HT1080 (cell line): Measurements from ENCODE around the gene LFNG. TPM values are rescaled to one million over a fixed set of nuclear protein-coding genes. Genes with fewer than 3 reads are reported as not detected.

Experiments used
- DNase-seq: peaks from one replicate; pipeline ENCODE4 v3.0.0-alpha.2; 2015; ENCODE audit warnings: low read depth
- polyA plus RNA-seq, 2 experiments: library from polyadenylated mRNA; depleted of rRNA; stranded (reverse); fragments of >200 nt; gene quantifications; 2 replicates each; pipeline ENCODE4 v1.2.3, GENCODE V29; 2015
- total RNA-seq: library from RNA; depleted of rRNA; stranded (reverse); fragments of >200 nt; shearing (Covaris generic); gene quantifications from 2 replicates; pipeline ENCODE4 v1.2.3, GENCODE V29; 2014; rRNA removed

LFNG gene, protein sequence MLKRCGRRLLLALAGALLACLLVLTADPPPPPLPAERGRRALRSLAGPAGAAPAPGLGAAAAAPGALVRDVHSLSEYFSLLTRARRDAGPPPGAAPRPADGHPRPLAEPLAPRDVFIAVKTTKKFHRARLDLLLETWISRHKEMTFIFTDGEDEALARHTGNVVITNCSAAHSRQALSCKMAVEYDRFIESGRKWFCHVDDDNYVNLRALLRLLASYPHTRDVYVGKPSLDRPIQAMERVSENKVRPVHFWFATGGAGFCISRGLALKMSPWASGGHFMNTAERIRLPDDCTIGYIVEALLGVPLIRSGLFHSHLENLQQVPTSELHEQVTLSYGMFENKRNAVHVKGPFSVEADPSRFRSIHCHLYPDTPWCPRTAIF
- total RNA-seq, result 8.0 and 8.3 TPM in 2 replicates
- 4.3 and 4.7 TPM in 2 replicates for polyA plus RNA-seq (2015; cell fraction: cytosol; rRNA removed)
- 5.1 and 6.2 TPM in 2 replicates for polyA plus RNA-seq (2015; cell fraction: nucleus; rRNA removed)

DNA sequence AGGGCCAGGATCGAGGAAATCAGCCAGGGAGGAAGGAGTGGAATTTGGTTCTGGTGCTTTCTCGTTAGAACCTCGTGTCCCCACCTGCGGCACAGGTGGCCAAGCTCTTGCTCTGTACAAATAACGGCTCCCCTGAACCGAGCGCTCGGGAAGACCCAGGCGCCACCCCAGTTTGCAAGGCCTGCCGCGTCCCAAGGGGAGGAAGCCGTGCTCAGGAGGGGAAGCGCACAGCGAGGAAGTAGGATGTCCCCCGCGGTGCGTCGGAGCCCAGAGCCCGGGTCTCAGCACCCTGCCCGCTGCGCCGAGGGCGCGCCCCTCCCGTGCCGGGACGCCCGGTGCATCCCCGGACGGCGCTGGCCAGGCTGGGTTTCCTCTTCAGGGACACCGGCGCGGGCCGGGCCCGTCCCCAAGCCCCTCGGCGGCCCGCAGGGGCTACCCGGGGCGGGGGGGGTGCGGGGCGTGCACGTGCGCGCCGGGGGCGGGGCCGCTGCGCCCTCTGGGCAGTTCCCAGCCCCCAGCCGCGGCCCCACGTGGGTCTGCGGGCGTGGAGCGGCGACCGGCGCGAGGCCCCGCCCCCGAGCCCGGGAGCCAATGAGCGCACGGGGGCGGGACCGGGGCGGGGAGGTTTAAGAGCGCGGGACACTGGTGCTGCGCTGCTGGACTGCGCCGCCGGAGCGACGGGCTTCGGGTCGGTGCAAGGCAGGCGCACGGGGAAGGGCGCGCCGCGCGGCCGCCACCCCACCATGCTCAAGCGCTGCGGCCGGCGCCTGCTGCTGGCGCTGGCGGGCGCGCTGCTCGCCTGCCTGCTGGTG is at the start of gene LFNG:
Gene LFNG, plus strand, starts transcription at position 656 of the 812 bp plus-strand sequence. Its CDS starts 88 bp downstream, at position 744.
- DNase-seq, result peak; percentile 86

DNA sequence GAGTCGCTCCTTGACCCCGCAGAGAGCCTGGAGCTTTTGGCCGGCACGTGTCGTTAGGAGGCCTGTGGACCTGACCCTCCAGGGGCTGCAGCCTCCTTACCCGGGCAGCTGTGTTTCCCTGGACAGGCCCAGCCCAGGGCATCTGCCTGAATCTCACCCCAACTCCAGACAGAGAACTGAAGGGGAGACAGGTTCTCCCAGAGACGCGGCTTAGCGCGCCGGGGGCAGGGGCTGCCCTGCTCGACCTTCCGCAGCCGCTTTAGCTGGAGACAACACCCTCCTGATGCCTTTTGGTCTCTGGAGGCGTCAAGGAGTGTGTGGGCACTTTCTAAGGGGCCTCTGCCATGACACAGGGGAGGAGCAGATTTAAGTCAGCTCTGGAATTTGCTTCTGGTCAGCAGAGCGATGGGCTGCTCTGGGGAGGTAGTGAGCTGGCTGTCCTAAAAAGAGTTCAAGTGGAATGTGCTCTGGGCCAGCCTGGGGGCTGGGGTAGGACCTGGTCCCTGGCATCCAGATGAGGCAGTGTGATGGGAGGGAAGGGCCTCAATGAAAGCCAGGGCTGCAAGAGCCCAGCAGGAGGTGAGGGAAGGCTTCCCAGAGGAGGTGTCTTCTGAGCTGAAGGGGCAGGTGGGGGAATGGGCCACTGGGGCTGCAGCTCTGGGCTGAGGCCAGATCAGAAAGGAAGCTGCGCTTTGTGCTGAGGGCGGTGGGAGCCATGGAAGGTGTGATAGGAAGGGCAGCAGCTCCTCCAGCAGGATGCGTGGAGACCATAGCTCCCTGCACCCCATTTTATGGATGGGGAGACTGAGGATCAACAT is 49.2 kb upstream of the LFNG start:
- DNase-seq, result no peak

DNA sequence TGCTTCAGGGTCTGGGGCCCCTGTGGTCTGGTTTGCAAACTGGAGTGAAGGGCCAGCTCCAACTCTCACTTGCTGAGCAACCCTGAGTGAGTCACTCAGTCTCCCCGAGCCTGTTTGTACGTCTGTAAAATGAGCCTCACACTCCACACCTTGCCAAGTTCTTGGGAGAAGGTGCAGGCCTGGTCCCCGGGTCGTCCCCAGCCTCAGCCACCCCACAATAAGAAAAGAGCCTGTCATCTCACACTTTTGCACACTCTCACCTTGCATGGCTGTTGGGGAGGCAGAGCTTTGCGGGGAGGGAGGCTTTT is 48.6 kb upstream of the LFNG start:
- DNase-seq, result peak; percentile 64

DNA sequence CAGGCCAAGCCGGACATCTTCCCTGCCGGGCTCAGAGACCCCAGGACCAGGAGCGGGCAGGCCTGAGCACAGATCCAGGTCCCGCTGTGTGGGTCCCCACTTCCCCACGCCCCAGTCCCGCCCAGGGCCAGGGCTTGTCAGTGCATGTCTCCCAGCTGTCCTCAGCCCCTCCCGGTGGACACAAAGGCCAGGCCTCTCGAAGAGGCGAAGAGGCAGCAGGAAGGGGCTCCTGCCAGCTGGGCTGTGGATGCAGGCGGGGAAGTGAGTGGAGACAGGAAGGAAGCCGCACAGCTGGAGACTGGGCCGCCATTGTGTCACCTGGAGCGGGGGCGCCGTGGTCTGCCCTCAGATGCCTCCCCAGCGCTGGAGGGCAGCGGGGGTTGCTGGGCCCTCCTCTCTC is 48.2 kb upstream of the LFNG start:
- DNase-seq, result peak; percentile 54

DNA sequence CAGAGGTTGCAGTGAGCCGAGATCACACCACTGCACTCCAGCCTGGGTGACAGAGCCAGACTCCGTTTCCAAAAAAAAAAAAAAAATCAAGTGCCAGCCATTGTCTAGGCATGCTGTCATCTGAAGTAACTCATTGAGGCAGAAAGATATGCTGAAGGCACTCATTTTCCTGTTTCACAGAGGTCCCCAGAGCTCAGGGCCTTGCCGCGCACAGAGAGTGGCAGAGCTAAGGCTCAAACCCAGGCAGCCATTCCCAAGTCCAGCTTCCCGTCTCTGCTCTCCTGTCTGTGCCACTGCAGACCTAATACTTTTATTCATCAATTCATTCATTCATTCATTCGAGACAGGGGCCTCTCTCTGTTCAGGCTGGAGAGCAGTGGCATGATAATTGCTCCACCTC is 46.8 kb upstream of the LFNG start:
- DNase-seq, result no peak

DNA sequence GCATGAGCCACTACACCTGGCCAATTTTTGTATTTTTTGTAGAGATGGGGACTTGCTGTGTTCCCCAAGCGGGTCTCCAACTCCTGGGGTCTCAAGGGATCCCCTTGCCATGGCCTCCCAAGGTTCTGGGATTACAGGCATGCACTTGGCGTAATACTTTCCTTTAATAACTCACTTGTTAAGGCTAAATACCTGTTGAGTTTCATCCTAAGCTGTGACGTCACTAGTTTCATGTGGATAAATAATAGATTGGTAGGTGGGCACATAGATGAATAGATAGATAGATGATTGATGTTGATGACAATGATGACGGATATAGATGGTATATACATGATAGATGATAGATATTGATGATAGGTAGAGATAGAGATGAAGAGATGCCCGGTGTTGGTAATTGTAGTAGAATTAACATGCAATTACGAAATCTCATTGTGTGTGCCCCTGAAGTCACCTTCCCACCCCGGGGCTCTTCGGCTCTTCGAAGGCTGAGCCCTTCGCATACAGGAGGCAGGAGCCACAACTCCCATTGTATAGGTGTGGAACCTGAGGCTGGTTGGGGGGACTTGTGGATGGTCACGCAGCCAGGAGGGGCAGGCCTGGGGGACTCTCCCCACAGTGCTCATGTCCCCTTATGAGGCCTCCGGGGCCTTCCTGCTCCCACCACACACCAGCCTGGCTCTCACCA is 45.9 kb upstream of the LFNG start:
- no peak for DNase-seq

DNA sequence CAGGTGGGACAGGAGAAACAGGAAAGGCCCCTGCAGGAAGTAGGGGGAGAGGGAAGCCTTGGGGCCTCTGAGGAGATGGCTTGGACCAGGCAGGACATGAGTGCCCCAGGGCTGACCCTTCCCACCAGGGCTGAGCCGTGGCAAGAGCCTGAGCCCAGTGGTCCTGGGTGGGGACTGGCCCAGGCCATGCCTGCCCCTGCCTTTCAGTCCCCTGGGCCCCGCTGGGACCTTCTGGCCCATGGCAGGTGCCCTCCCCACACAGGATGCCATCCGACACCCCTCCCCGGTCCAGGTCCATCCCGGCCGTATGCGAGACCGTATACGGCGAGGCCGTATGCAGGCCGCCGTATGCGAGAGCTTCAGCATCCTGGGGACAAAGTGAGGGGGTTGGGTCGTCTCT is 45.4 kb upstream of the LFNG start:
- no peak for DNase-seq

DNA sequence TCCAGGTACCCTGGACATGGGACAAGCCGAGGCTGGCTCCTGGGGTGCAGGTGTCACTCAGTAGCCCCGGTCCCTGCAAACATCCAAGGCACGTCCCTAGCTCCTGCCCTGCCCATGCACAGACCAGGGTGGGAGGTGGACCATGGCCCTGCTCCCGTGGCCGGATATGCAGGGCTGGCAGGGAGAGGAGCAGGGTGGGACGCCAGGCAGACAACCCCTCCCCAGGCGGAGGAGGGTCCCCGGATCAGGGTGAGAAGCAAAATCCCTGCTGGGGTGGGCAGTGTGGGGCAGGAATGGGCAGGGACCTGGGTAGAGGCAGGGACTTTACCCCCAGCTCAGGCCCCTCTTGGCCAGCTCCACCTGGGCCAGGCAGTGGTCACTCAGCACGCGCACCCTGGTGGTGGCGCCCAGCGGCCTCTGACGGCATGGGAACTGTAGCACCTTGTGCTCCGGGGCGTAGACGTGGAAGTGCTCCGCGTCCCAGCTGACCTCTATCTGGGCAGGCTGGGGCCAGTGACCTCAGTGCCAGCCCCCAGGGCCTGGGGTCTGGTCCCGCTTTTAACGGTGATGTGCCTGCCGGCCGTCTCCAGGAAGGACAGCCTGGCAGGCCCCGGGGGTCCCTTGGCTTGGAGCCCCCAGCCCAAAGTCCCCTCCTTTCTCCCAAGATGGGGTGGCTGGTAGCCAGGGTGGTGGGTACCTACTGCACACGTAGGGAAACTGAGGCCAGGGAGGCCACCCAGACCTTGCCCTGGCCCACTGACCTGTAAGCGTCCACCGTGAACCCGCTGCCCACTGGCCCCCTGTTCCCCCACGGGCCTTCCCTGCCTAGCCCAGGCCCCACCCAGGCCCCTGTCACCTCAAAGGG is 44.5 kb upstream of the LFNG start:
- no peak for DNase-seq

DNA sequence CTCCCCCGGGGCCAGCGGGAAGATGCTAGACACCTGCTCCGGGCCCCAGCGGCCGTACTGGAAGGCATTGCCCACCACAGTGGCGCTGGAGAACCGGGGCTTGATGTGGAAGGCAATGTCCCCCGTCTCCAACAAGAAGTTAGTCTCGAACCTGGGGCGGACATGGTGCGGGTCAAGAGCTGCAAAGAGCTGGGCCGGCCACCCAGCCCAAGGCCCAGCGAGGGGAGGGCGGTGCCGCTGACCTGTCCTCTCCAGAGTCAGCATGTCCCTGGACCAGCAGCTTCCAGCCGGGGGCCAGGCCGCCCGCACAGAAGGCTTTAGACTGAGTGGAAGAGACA is 43.9 kb upstream of the LFNG start:
- no peak for DNase-seq

DNA sequence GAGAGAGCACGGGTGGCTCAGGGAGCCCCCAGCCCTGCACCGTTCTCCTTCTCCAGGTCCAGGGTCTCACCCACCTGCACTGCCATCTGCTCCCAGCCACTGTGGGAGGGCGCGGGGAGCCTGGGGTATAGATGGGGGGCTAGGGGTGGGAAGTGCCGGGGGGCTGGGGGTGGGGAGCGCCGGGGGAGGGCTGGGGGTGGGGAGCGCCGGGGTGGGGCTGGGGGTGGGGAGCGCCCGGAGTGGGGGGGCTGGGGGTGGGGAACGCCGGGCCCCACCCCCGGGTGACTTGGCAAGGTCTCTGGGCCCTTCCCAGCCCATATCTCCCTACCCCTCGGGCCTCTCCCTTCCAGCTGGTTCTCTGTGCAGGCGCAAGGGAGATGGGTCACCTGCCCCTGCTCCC is 43.3 kb upstream of the LFNG start, which contains the start of gene GRIFIN:
Gene GRIFIN, minus strand, starts transcription at position 101 of the 400 bp plus-strand sequence. Its CDS starts 15 bp downstream, at position 86.
- DNase-seq, result no peak

DNA sequence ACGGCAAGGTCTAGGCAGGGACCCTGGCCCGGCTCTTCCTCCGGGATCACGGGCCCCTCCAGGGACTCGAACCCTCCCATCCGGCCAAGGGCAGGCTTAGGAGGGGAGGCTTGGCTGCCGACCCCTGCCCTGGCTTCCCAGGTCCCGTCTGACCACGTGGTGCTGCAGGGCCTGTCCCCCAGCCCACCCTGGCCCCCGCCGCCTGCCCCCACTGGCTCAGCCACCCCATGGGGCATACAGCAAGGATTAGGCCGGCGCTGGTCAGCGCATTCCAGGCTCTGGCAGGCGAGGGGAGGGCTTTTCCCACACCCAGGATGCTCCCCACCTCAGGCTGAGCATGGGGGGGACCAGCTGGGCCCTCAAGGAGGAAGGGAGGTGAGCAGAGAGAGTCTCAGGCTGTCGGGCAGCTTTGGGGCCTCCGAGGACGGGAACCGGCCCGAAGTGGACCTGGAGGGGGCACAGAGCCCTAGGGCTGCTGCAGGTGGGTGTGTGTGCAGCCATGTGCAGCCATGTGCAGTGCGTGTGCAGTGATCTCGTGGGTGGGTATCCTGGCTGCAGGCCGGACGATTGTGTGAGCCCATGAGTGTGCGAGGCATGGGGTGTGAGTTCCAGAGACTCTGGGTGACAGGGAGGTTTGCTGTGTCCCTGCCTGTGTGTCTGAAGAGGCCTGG is 42.7 kb upstream of the LFNG start:
- DNase-seq, result no peak

DNA sequence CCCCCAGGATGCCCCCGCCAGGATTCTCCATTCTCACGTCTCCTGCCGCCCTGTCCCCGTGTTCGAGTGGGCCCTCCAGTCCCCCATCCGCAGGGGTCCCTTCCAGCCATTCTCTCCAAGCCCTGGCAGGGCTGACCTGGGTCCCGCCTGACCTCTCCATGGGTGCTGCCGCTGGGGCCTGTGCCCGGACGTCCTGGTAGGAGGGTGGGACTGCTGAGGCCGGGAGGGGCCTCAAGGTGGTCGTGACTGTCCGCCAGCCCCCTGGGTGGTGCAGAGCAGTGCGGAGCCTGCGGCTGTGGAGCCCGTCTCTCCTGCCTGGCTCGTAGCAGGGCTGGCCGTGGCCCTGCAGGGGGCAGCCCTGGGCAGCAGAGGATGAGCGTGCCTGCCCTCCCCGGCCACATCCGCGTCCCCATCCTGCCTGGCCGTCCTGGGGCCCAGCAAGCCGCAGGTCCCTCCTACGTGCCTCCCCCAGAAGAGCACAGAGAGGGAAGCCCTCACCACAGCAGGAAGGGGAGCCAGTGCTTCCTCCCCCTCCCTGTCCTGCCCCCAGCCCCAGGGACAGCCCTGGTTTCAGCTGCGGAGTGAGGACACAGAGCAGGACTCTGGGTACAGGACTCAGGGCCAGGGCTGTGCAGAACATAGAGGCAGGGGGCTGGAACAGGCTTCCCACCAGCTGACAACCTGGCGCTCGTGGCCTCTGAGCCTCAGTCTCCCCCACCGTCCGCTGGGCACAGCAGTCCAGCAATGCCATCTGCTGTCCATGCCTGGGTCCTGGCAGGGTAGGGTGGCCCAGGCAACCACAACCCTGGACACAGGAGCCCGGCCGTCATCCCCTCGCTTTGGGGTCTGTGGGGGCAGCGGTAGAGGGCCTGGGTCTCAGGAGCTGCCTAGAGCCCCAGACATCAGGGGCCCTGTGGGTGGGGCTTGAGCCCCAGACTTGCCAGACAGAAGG is 41.9 kb upstream of the LFNG start:
- peak; percentile 65 for DNase-seq

DNA sequence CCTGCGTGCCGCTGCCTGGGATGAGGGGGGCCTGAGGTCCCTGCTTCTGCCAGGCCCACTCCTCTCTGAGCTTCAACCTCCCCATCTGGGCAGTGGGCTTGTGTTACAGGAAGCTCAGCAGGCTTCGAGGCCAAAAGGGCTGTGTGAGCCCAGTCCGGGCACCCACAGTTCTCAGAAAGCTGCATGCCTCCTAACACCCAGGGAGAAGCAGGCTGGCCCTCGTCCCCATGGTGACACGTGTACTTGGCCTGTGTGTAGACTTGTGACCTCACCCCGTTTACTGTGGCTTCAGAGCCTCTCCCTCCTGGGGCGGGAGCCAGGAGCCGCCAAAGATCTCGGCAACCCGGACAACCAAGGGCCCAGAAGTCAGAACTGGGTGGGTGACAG is 41.2 kb upstream of the LFNG start:
- DNase-seq, result no peak

DNA sequence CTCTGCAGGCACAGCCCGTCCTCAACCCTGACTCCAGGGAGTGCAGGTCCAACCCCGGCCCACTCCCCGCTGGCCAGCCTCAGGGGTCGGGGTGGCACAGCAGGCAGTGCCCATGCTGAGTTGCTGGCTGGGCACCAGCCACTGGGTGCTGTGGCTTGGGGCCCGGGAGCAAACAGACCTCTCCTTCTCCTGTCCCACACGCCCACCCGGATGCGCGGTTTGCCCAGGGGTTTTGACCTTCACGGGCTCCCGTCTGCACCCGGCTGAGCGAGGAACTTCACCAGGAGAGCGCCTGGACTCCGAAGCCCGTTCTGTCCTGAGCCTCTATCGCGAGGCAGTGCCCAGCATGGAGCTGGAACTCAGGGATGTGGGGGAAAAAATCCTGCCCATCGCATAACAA is 40.8 kb upstream of the LFNG start:
- no peak for DNase-seq

DNA sequence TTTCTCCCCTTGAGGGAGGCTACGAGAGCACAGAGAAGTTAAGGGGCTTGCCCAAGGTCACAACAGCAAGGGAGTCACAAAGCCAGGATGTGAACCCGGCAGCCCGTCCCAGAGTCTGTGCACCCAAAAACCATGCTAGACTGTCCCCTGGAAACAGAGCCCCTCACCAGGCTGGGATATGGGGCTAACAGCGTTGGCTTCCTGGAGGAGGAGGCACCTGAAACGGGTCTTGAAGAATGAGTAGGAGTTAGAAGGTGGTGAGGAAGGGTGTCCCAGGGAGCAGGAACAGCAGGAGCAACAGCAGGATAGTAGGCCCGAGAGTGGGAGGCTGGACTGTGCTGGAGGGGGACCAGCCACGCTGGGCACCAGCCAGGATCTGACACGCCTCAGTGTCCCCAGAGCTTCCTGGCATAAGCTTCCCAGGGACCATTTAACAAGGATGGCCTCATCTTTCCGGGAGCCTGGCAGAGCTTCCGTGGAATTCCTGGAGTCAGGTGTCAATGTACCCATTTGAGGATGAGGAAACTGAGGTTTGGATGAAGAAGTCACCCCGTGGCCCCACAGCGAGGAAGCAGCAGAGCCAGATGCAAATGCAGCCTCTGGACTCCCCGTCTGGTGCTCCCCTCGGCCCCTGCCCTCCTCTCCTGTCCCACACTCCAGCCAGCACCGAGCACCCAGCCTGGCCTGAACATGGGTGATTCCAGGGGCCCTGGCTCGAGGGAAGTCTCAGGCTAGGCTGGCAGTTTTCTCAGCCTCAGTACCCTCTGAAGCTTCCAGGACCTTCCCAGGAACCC is 40.1 kb upstream of the LFNG start:
- DNase-seq, result no peak

DNA sequence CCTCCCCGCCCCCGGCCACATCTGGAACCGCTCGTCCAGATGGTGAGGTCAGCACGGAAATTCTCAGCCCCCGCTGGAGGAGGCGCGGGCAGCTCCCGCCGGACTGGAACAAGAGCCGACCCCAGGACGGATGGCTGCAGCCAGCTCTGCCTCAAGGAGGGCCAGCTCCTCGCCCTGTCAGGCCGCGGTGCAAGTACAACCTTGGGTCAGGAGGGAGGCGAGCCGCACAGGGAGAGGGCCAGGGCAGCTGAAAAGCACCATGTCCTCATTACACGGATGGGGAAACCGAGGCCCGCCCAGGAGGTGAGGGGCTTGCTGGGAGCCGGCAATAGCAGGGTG is 39.5 kb upstream of the LFNG start:
- no peak for DNase-seq

DNA sequence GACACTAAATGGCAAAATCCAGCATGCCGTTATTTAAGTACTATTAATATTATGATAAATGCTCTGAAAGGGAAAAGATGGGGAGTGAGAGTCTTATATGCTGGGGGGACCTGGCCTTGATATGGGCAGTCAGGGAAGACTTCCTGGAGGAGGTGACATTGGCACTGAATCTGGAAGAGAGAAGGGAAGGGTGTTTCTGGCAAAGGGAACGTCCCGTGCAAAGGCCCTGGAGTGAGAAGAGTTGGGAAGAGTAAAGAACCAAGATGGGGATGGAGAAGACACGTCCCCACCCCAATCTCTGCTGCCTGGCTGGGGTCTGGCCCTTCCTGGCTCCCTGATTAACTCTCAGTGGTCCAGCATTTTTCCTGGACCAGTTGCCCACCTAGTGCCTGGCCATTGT is 38.4 kb upstream of the LFNG start:
- no peak for DNase-seq
